ENCODE measurements around the gene CELF4.

The CELF4 gene

DNA sequence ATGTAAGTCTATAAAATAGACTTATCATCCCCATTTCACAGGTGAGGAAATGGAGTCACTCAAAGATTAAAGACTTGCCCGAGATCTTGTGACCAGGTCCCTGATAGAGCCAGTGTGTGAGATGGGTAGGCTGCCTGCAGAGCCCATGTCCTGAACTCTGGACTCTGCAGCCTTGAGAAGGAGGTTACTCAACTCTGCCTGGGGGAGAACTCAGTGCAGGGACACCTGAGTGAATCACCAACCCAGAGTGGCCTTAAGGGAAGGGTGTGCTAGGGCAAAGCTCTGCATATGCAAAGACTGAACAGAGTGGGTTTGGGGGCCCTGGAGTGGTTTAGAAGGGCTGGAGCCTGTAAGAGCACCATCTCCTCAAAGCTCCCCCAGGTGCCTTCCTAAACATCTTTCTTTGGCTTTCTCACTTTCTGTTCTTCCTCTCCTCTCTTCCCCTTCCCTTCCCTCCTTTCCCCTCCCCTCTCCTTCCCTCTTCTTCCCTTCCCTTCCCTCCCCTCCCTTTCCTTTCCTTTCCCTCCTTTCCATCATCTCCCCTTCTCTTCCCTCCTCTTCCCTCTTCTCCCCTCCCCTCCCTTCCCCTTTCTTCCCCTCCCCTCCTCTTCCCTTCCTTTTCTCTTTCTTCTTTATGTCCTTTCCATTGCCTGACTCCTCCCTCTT lies 67.6 kb downstream of the CELF4 start:
- H3K4me3 ChIP-seq (ENCODE audit: low read depth, low read length): no peak overlapping the region

DNA sequence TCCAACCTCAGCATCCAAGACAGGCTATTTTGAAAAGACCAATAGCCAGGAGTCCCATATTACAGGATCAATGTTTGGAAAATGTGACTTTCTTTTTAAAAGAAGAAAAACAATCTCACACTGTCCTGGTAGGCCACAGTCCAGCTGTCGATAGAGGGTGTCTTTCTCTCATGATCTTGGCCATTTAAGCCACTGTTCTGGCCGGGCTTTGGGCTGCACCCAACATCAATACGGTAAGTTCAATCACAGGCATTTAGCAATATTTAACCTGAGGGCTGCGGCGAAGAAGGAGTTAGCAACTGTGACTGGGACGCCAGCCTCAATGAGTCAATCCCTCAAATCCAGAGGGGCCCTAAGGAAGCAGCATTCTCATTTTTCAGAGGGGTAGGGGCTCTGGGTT lies 69.0 kb downstream of the CELF4 start:
- no peak overlapping the region for H3K4me3 ChIP-seq (ENCODE audit: low read depth, low read length)

DNA sequence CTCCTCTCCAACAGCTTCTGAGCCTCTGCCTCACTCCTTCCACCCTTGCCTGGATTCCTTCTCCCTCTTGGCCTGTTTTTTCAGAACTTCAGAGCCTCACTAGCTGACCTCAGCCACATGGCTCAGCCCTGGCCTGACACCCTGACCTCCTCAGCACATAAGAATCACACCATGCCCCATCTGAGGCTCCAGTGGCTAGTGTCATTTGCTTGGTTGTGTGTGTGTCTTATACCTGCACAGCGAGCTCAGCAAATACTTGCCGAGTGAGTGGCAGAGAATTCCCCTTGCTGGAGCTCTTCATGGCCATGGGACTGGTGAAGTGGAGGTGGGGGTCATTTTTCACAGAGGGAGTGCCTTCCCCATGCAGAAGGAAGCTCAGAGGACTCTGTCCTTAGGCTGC lies 70.2 kb downstream of the CELF4 start:
- H3K4me3 ChIP-seq (ENCODE audit: low read depth, low read length): no peak overlapping the region

DNA sequence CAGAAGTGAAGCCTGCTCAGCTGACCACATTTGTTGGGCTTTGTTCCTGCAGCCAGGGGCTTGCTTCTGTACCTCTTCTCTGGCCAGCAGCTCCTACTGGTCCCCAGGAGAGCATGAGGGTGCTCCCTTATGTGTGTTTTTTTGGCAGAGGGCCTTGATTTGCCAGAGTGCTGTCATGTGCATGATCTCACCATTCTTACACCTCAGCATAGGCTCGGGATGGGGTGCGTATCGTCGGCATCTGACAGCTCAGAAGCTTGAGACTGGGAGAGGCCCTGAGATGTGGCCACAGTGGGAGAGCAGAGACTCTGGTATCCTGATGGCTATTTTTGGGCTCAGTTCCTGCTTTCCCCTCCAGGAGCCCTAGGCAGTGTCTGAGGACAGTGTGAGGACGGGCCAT lies 71.2 kb downstream of the CELF4 start:
- H3K4me3 ChIP-seq (ENCODE audit: low read depth, low read length): no peak overlapping the region

DNA sequence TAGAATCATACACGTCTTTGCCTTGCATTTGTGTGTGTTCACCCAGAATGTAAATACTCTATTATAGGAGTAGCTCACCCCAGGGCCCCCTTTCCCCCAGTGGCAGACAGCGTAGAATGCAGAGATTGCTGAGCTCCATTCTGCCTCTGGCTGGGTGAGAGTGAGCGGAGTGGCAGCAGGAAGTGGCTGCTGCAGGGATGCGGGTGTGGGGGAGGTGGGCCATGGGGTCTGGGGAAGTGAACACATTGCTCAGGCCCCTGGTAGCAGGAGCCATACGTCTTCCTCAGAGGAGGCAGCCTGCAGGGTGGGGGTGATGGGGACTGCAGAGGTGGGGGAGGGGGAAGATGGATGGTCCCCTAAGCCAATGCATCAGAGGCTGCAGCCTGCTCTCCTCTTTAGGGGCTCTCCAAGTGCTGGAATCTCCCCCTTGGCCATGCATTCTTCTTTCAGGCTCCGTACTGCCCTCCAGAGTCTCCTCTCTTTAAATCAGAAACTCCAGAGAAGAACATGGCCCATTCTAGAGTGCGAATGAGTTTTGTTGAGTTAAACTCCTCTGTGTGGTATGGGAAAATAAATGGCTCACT lies 72.2 kb downstream of the CELF4 start:
- no peak overlapping the region for H3K4me3 ChIP-seq (ENCODE audit: low read depth, low read length)

DNA sequence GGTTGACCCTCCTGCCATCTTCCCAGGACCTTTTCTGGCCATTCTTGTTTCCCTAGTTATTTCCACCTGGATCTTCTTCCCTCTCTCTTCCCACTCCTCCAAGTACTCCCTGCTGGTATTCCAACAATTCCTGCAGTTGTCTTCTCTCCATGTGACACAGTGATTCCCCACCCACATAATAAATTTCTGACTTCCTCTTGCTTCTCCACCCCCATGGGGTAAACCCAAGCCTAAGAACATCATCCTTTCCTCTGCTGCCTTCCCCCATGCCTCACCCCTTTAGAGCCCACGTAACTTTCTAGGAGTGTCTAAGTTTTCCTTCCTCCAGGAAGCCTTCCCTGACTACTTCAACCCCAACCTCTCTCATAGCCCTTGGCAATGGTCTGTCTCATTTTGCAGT lies 72.6 kb downstream of the CELF4 start:
- H3K4me3 ChIP-seq (ENCODE audit: low read depth, low read length): no peak overlapping the region

DNA sequence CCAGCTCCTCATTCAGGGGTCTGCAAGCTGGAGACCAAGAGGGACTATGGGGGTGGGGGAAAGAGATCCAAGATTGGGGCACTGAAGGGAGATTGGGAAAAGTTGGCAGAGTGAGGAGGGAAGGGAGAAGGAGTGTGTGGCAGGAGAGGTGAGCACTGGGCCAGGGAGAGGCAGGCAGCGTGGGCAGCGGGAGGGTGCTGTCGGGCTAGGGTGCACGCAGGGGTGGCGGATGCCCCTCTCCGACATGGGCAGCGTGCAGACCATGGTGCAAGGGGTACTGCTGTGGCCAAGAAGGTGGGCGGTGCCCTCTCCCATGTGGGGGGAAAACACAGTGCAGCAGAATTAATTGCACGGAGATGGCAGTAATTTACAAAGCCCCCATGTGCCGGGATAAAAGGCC lies 74.1 kb downstream of the CELF4 start:
- no peak overlapping the region for H3K4me3 ChIP-seq (ENCODE audit: low read depth, low read length)

DNA sequence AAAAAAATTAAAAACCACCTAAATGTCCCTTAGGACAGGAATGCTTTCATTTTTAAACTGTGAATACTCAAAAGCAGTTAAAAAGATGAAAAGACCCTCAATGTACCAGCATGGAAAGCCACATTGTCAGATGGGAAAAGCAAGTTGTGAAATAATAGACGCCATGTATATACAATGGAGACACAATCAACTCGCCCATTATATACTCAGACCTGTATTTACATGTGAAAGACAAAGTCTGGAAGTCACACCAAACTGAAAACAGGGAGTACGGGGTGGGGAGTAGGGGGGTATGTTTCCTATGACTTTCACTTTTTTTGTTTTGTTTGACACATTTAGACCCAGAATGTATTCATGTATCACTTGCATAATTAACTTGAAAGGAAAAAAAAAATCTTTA lies 75.6 kb downstream of the CELF4 start:
- H3K4me3 ChIP-seq (ENCODE audit: low read depth, low read length): no peak overlapping the region

DNA sequence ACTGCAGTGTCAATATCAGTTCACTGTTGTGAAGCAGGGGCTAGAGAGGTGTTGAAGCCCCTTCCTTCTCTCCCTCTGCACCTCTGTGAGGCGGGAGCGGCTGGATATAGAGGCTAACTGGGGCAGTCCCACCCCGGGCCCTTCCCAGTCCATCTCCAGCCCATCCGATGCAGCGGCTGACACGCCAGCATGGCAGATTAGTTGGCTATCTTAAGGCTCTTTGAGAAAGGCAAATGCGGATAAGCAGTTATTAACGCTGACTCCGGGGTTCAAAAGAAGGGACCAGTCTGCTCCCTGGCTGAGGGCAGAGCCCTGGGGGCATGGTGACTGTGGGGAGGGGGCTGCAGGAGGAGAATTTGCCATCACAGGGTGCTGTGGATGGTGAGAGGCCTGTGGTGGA lies 76.6 kb downstream of the CELF4 start:
- H3K4me3 ChIP-seq (ENCODE audit: low read depth, low read length): no peak overlapping the region

DNA sequence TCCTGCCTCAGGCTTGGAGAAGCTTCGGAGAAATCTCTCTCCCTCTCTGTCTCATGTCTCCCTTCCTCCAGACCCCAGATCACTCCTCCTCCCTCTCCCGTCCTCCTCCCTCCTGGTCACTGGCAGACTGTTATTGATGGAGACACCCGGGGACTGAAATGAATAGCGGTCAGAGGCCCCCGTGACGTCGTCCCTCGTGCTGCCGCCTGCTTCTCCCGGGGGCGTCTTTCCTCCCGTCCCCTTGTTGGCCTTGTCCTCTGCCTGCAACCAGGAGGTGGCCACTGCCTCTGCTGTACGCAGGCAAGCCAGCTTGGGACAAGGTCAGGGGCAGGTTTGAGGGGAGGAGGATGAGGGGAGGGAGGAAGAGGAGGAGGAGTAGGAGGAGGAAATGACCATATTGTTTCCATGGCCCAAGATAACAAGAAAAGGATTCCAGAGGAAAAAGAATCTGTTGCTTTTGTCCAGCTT lies 78.2 kb downstream of the CELF4 start:
- no peak overlapping the region for H3K4me3 ChIP-seq (ENCODE audit: low read depth, low read length)

DNA sequence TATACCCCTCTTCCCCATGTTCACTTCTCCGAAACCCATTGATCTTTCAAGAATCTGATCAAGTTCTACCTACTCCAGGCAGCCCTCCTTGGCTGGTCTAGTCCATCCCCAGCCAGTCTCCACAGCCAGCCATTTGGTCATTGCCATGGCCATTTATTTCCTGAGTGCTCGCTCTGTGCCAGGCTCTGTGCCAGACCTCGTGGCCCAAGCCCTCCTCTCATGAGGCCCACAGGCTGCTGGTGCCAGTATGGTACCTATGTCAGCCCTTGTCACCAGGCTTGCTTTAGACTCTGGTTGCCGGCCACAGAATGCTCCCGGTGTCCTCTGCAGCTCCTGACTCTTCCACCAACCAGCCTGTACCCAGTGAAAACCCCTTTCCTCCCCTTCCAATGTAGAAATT lies 78.8 kb downstream of the CELF4 start:
- H3K4me3 ChIP-seq (ENCODE audit: low read depth, low read length): no peak overlapping the region

DNA sequence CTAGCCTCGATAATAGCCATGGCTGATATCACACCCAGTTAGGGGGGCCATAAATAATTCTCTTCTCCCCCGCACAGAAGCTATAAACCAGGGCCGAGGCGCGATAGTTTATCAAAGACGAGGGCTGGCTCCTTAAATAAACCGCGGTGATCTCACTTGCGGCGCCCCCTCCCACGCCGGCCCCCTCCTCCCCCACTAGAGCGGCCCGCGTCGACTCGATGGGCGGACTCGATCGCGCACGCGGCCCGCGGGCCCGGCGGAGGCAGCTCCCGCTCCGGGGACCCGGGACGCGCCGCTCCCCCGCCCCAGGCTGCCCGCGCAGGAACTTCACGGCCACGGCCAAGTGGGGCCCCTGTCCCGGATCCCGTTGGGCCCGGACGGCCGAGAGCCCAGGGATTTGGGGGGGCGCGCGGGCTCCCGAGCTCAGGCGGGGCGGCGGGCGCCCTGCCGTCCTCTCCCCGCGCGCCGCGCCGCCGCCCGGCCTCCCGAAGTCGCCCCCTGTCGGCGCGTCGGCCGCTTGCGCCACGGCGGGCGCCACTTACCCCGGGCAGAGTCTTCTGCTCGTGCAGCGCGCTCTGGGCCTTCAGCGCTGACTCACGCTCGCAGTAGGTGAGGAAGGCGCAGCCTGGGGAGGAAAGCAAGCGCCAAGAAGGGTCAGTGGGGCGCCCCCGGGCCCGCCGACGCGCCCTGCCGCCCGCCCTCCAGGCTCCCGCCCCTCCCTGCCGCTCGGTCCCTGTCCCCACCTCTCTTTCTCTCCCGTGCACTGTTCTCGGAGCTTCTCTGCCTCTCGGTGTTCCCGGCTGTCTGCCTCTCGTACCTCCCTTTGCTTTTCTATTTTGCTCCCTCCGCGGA lies 80.4 kb downstream of the CELF4 start:
- peak overlapping the region; percentile 39 for H3K4me3 ChIP-seq (ENCODE audit: low read depth, low read length)

DNA sequence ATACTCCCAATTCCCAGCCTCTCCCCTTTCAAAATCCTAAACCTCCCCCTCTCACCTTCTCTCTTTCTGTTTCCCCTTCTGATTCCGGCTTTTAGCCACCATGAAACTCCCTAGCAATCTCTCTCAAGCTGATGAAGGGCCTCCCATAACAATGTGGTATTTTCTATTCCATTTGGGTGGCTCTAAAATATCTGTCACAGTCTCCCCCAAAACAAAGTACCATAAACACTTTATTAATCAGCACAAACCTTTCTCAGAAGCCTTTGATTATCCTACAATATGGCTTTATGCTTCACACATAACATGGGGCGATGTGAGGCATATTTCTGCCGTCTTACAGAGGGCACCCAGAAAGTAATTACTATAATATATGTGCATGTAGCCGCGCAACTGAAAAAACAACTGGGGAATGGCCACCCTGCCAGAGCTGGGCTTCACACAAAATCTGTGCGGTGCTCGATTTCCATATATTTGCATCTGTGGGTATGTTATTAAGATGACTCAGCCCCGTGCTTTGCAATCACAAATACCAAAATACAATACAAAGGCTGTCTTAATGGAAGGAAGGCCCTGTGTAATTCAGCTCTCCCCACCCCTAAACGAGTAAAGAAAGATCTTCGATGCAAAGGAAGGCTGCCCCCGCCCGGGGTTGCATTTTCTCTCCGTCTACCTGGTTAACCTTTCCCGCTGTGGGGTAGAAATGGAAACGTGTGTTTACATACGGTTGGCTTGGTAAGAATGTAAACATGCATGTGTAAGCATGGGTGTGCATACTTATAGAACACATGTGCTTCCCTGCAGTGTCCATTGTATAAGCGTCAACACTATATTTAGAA lies 81.4 kb downstream of the CELF4 start:
- H3K4me3 ChIP-seq (ENCODE audit: low read depth, low read length): peak overlapping the region; percentile 9

DNA sequence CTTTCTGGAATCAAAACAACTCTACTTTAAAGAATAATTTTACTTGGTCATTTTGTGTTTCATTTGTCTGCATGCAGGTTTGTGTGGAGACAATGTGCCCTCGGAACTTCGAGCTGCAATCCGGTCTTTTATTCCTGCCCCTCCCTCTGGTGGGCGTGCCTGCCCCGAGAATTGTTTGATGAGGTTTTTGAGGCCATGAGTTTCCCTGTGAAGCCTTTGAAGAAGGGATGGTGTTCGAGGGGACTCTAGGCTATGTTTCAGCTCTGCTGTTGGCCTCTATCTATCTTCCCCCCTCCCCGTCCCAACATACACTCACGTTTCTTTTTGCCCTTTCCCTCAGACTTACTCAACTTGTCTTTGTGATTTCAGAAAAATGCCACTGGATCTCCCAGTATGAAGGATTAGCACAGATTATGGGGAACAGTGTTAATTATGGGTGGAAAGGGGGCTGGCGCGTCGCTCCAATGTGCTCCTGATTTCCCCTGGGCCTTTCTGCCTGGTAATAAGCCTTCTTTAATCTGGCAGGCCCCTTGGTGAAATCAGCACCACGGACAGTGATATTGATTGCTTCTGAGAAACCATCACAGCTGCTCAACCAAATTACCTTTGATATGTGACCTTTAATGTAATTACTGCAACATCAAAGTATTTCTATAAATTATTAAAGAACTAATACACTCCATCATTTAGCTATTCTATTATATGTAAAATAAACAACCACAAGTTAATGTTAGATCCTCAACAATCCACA lies 82.2 kb downstream of the CELF4 start:
- H3K4me3 ChIP-seq (ENCODE audit: low read depth, low read length): no peak overlapping the region

DNA sequence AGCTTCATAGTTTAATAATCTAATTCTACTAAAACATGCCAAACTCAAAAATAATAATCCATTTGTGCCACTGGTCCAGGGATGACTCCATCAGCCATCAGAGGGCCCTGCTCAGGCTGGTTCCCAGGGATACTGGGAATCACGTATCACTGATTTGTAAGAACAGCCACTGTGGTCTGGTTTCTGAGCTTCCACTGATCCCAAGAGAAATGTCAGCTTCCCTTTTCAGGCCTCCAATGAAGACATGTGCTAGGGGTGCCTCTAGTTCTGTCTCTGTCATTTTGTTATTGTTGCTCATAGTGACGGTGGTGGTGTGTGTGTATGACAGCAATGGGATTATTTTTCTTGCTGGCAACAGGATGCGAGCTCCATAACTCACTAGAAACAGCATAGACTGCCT lies 83.2 kb downstream of the CELF4 start:
- no peak overlapping the region for H3K4me3 ChIP-seq (ENCODE audit: low read depth, low read length)

DNA sequence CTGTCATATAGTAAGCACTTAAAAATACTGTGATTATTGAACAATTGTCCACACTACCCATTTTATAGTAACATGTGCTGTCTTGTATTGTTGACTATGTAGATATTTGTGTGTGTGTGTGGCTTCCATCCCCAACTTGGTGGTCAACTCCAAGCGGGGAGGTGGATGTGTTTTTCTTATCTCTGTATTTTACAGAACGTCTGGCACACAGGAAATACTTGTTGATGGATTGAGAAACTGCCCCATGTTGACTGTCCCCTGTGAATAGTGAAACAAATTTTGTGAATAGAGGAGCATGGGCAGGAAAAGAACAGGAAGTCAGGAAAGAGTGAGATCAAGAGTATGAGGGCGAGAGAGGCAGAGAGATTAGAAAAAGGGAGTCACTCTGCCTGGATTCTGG lies 83.6 kb downstream of the CELF4 start:
- no peak overlapping the region for H3K4me3 ChIP-seq (ENCODE audit: low read depth, low read length)

DNA sequence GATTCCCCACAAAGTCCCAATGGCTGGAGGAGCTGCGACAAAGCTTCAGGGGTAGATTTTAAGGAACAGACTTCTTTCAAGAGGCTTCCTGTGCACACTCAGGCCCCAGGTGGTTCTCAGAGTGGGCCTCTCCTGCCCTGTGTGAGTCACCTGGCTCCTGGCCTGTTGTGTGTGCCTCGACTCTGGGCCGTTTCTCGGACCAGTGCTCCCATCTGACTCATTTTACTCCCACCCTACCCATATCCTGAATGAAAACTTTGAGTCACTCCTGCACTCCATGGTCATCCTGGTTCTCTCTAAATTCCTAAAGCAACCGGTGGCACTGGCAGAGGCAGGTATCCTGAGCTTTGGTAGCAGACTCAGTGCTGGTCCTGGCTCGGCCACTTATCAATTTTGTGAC lies 84.1 kb downstream of the CELF4 start:
- H3K4me3 ChIP-seq (ENCODE audit: low read depth, low read length): no peak overlapping the region

DNA sequence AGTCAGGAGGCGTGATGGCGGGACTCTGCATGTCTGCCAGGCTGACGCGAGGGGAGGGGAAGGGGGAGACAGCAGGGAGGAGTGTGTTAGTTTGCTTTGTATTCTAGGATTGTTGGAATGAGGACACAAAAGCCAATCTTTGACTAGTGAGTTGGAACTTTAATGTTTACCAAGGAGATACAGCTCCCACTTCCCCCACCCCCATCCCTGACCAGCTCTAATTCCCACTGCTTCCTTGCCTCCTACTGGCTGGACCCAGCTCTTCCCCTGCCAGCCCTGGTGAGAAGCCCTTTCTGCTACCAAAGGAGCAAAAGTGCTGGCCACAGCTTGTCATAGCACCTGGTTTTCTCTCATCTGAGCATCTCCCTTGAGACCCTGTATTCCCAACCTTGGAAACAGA lies 84.5 kb downstream of the CELF4 start:
- no peak overlapping the region for H3K4me3 ChIP-seq (ENCODE audit: low read depth, low read length)

DNA sequence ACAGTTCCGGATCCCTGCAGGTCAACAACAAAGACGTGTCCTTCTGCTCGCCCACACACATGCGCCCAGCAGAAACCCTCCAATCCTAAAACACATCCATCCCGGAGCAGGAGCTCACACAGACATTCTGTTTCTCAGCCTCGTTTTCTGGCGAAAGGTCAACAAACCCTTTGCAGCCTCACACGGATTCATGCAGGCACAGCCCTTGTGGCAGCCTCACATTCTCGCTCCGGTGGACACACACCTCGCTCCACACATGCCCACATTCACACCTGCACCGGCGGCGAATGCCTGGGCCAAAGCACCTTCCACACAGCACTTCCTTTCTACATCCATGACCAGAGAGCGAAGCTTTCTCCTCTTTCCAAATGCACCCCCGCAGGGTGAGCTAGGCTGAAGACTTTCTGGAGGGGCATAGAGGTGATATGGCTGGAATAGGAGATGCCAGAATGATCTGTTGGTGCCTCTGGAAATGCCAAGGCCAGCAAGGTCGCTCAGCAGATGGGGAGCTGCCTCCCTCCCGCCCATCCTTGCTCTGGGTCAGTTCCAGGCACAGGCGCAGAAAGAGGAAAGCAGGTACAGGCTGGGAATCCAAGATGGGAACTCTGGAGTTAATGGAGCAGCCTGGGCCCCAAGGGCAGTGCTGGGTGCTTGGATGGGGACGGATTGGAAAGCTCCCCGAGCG lies 88.8 kb downstream of the CELF4 start:
- H3K4me3 ChIP-seq (ENCODE audit: low read depth, low read length): no peak overlapping the region

DNA sequence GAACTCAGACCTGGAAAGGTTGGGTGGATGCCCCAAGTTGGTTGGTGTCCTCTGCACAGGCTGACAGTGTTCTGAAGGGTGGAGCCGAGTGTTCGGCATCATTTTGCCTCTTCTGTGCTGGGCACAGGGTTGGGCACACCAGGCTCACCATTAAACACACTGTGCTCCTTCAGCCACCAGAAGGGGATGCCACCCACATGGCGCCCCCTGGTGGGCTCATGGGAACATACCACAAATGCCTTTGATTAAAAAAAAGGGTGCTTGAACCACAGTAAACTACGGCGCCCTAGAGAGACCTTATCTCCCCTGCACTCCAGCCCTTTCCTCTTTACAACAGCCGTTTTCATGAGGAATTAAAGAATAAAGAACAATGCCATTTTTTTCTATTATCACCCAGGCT lies 89.4 kb downstream of the CELF4 start:
- H3K4me3 ChIP-seq (ENCODE audit: low read depth, low read length): no peak overlapping the region

Measured in iPS-11a (cell line).